H1 (cell line): ENCODE measurements around the gene DCAF4. TPM values are rescaled to one million over a fixed set of nuclear protein-coding genes. Genes with fewer than 3 reads are reported as not detected.

Experiments used
- CTCF ChIA-PET: fragments of 300-600 bp; sonication (Branson Sonifier 250); formaldehyde crosslinking; loops from one replicate; lab custom pipeline; 2021; ENCODE audit not compliant: partially characterized antibody; lab: Charles Lee
- POLR2A ChIA-PET: fragments of 300-600 bp; sonication (Branson Sonifier 250); formaldehyde crosslinking; loops from one replicate; lab custom pipeline; 2021; ENCODE audit warnings: inconsistent platforms; ENCODE audit not compliant: partially characterized antibody; lab: Charles Lee
- DNase-seq, 2 experiments: peaks; one replicate each; pipeline versions ENCODE4 v3.0.0 to v3.0.0-alpha.2; 2010 to 2022; ENCODE audit warnings: low spot score in 2 of 2, low read depth in 1 of 2, mixed read lengths in 1 of 2
- FAIRE-seq: peaks from 2 replicates; lab custom pipeline; 2011; peaks lifted over from hg19 to GRCh38; lab: Jason Lieb, UNC
- H2AFZ ChIP-seq: 2 replicates; pipeline ENCODE4 v1.8.1; 2012; ENCODE audit warnings: low read length, inconsistent platforms
- H2AK5ac ChIP-seq: 2 replicates; pipeline ENCODE4 v1.6.1; 2013; ENCODE audit warnings: low read depth, low read length
- H2BK120ac ChIP-seq: replicated peaks from 2 replicates; pipeline ENCODE3; 2013; ENCODE audit warnings: low read depth, low read length, inconsistent platforms
- H2BK12ac ChIP-seq: 2 replicates; pipeline ENCODE4 v1.6.1; 2013; ENCODE audit warnings: low read depth, low read length
- H2BK15ac ChIP-seq: 2 replicates; pipeline ENCODE4 v1.6.1; 2013; ENCODE audit warnings: low read length
- H2BK20ac ChIP-seq: 2 replicates; pipeline ENCODE4 v1.6.1; 2013; ENCODE audit warnings: low read length
- H2BK5ac ChIP-seq: 2 replicates; pipeline ENCODE4 v1.6.1; 2013; ENCODE audit warnings: low read depth, low read length
- H3K14ac ChIP-seq: 2 replicates; pipeline ENCODE4 v1.6.1; 2013; ENCODE audit warnings: inconsistent platforms; ENCODE audit not compliant: insufficient read length
- H3K18ac ChIP-seq: 2 replicates; pipeline ENCODE4 v1.6.1; 2013; ENCODE audit warnings: low read length; ENCODE audit errors: extremely low read depth
- H3K23ac ChIP-seq: 2 replicates; pipeline ENCODE4 v1.6.1; 2013; ENCODE audit warnings: inconsistent platforms; ENCODE audit not compliant: insufficient read length
- H3K23me2 ChIP-seq: 2 replicates; pipeline ENCODE4 v1.6.1; 2013; ENCODE audit warnings: low read depth, low read length
- H3K27ac ChIP-seq: 2 replicates; pipeline ENCODE4 v1.6.1; 2011; ENCODE audit warnings: low read depth, low read length, inconsistent platforms
- H3K27me3 ChIP-seq, 4 experiments: replicated peaks in 1 of 4; 1 replicate in 1 of 4; 2 replicates in 3 of 4; pipeline versions ENCODE4 v1.6.1 to v1.8.1; 2011 to 2013; ENCODE audit warnings: low read length in 3 of 4, mild to moderate bottlenecking in 3 of 4, inconsistent platforms in 2 of 4, mixed read lengths in 2 of 4, moderate library complexity in 1 of 4; ENCODE audit not compliant: control insufficient read depth in 3 of 4, insufficient read depth in 3 of 4; ENCODE audit errors: extremely low read depth in 1 of 4
- H3K36me3 ChIP-seq, 4 experiments: 2 replicates each; pipeline versions ENCODE4 v1.6.1 to v1.8.1; 2011 to 2013; ENCODE audit warnings: mild to moderate bottlenecking in 4 of 4, low read length in 3 of 4, moderate library complexity in 2 of 4, control low read depth in 1 of 4, inconsistent platforms in 1 of 4; ENCODE audit not compliant: insufficient read depth in 4 of 4, control insufficient read depth in 2 of 4
- H3K4ac ChIP-seq: replicated peaks from 2 replicates; pipeline ENCODE3; 2013; ENCODE audit warnings: low read length, low read depth, mixed read lengths, inconsistent platforms; ENCODE audit not compliant: insufficient read length
- H3K4me1 ChIP-seq, 4 experiments: replicated peaks in 1 of 4; 1 replicate in 1 of 4; 2 replicates in 3 of 4; pipeline versions ENCODE4 v1.6.1 to v1.8.1; 2011 to 2013; ENCODE audit warnings: low read length in 3 of 4, inconsistent platforms in 2 of 4, mixed read lengths in 1 of 4; ENCODE audit not compliant: insufficient read depth in 4 of 4, control insufficient read depth in 3 of 4
- H3K4me2 ChIP-seq, 2 experiments: 2 replicates each; pipeline versions ENCODE4 v1.6.1 to v1.8.1; 2011 to 2013; ENCODE audit warnings: low read depth in 2 of 2, low read length in 2 of 2, control low read depth in 1 of 2, inconsistent platforms in 1 of 2, mild to moderate bottlenecking in 1 of 2; ENCODE audit not compliant: insufficient read depth in 1 of 2
- H3K4me3 ChIP-seq, 4 experiments: fragments of 200-600, 300-600 bp in 1 of 4; sonication (generic), shearing (Covaris generic), sonication (Bioruptor Twin) in 1 of 4; 2 replicates each; pipeline versions ENCODE4 v1.5.1 to v1.8.1; 2011 to 2016; ENCODE audit warnings: low read length in 4 of 4, low read depth in 3 of 4, control low read depth in 2 of 4, inconsistent platforms in 2 of 4, mild to moderate bottlenecking in 2 of 4, mixed read lengths in 1 of 4, moderate library complexity in 1 of 4; ENCODE audit not compliant: insufficient read depth in 2 of 4; ENCODE audit errors: extremely low read depth in 1 of 4
- H3K56ac ChIP-seq: replicated peaks from 2 replicates; pipeline ENCODE3; 2013; ENCODE audit warnings: low read depth, mild to moderate bottlenecking, mixed read lengths, low read length, inconsistent platforms; ENCODE audit not compliant: insufficient read length
- H3K79me1 ChIP-seq: 2 replicates; pipeline ENCODE4 v1.6.1; 2013; ENCODE audit warnings: low read depth, low read length, control low read depth
- H3K79me2 ChIP-seq, 2 experiments: 2 replicates each; pipeline versions ENCODE4 v1.6.1 to v1.8.1; 2012 to 2013; ENCODE audit warnings: low read length in 2 of 2, mild to moderate bottlenecking in 2 of 2, inconsistent platforms in 1 of 2; ENCODE audit not compliant: insufficient read depth in 2 of 2, control insufficient read depth in 1 of 2
- H3K9ac ChIP-seq, 4 experiments: replicated peaks in 1 of 4; 1 replicate in 1 of 4; 2 replicates in 3 of 4; pipeline versions ENCODE4 v1.6.1 to v1.8.1; 2011 to 2013; ENCODE audit warnings: low read depth in 3 of 4, low read length in 3 of 4, control low read depth in 2 of 4, mild to moderate bottlenecking in 2 of 4, moderate library complexity in 2 of 4, inconsistent platforms in 1 of 4; ENCODE audit errors: extremely low read depth in 1 of 4
- H3K9me3 ChIP-seq, 2 experiments: 2 replicates each; pipeline versions ENCODE4 v1.6.1 to v1.8.1; 2012 to 2013; ENCODE audit warnings: mild to moderate bottlenecking in 2 of 2, moderate library complexity in 2 of 2, control low read depth in 1 of 2, inconsistent platforms in 1 of 2, low read depth in 1 of 2, low read length in 1 of 2, mixed read lengths in 1 of 2; ENCODE audit not compliant: insufficient read depth in 2 of 2
- H4K20me1 ChIP-seq, 2 experiments: replicated peaks in 1 of 2; 2 replicates each; pipeline versions ENCODE3 to v1.8.1; 2011 to 2013; ENCODE audit warnings: inconsistent platforms in 2 of 2, low read length in 2 of 2, mild to moderate bottlenecking in 1 of 2; ENCODE audit not compliant: insufficient read depth in 2 of 2, control insufficient read depth in 1 of 2
- H4K5ac ChIP-seq: 2 replicates; pipeline ENCODE4 v1.6.1; 2013; ENCODE audit warnings: low read length, low read depth, mixed read lengths, inconsistent platforms; ENCODE audit not compliant: insufficient read length
- H4K8ac ChIP-seq: 2 replicates; pipeline ENCODE4 v1.8.0; 2013; ENCODE audit warnings: mild to moderate bottlenecking, moderate library complexity, low read length, inconsistent platforms; ENCODE audit not compliant: insufficient read depth; ENCODE audit errors: extremely low read depth
- H4K91ac ChIP-seq: replicated peaks from 2 replicates; pipeline ENCODE3; 2013; ENCODE audit warnings: low read length, mixed read lengths, inconsistent platforms; ENCODE audit not compliant: insufficient read length
- BRCA1 ChIP-seq: IDR thresholded peaks from 2 replicates; pipeline ENCODE4 v1.6.1; 2012; ENCODE audit warnings: low read depth, low read length, improper control_type of control experiment
- JUN ChIP-seq: IDR thresholded peaks from 2 replicates; pipeline ENCODE4 v1.6.1; 2011; ENCODE audit warnings: low read depth, mild to moderate bottlenecking, improper control_type of control experiment, low read length
- POLR2A ChIP-seq, 2 experiments: IDR thresholded peaks; 1 replicate in 1 of 2; 2 replicates in 1 of 2; pipeline ENCODE4 v1.6.1; 2011; ENCODE audit warnings: low read depth in 2 of 2, low read length in 2 of 2, mild to moderate bottlenecking in 2 of 2; ENCODE audit errors: control extremely low read depth in 1 of 2
- RNF2 ChIP-seq: fragments of 200-900, 300-1000 bp; sonication (generic); IDR thresholded peaks from 2 replicates; pipeline ENCODE4 v1.7.1; 2016; ENCODE audit warnings: borderline replicate concordance, low read depth, mild to moderate bottlenecking, antibody characterized with exemption, low read length; ENCODE audit not compliant: poor library complexity, severe bottlenecking; ENCODE audit errors: missing control alignments
- SIX5 ChIP-seq: IDR thresholded peaks from 2 replicates; pipeline ENCODE4 v1.6.1; 2011; ENCODE audit warnings: mild to moderate bottlenecking, low read depth, low read length
- WGBS, 2 experiments: shearing (Covaris generic) in 1 of 2; methylation state at CpG; one replicate each; pipeline versions ENCODE4 v1.1.6 to v1.1.7; 2013 to 2015; ENCODE audit warnings: low lambda C conversion rate in 2 of 2, mixed read lengths in 2 of 2, inconsistent platforms in 1 of 2, low coverage in 1 of 2, missing lambda C conversion rate in 1 of 2; ENCODE audit not compliant: insufficient replicate concordance in 2 of 2, insufficient coverage in 1 of 2, insufficient read length in 1 of 2; ENCODE audit errors: extremely low coverage in 1 of 2, missing lambda C conversion rate in 1 of 2; 5-methylcytosine and 5-hydroxymethylcytosine counted together
- polyA plus RNA-seq, 7 experiments: library from polyadenylated mRNA; depleted of rRNA in 3 of 7; stranded (reverse) in 5 of 7; unstranded in 2 of 7; fragments of >200 nt in 5 of 7; fragments of 200-250 nt in 2 of 7; gene quantifications; 1 replicate in 5 of 7; 2 replicates in 1 of 7; 4 replicates in 1 of 7; pipeline versions ENCODE4 v1.2.1 to v1.2.3, GENCODE V29; 2011 to 2013; ENCODE audit warnings: missing spikeins in 2 of 7, mixed read lengths in 2 of 7
- total RNA-seq: library from RNA; stranded (reverse); fragmentation: NEBNext Ultra II Directional; extraction: Animal tissue kit (Norgen Biotek cat#: 25700); gene quantifications from 2 replicates; pipeline ENCODE4 v1.2.1, GENCODE V29; 2021
- TF ChIP-seq, protein P1 (sequence below): IDR thresholded peaks from 2 replicates; pipeline ENCODE4 v1.6.1; 2011; ENCODE audit warnings: low read length, improper control_type of control experiment
- TF ChIP-seq, protein P2 (sequence below), 3 experiments: IDR thresholded peaks; 1 replicate in 2 of 3; 2 replicates in 1 of 3; pipeline versions ENCODE4 v1.5.1 to v1.6.1; 2011; ENCODE audit warnings: low read length in 3 of 3, mild to moderate bottlenecking in 3 of 3, inconsistent platforms in 2 of 3, low read depth in 1 of 3, moderate library complexity in 1 of 3; ENCODE audit not compliant: insufficient read depth in 1 of 3; ENCODE audit errors: control extremely low read depth in 1 of 3

Gene DCAF4
- total and polyA plus RNA-seq, 2 of the 8 experiments (the other 6 are each of a cell fraction or from before 2014, with no cell fraction given) = 17.0 to 21.1 TPM

DNA sequence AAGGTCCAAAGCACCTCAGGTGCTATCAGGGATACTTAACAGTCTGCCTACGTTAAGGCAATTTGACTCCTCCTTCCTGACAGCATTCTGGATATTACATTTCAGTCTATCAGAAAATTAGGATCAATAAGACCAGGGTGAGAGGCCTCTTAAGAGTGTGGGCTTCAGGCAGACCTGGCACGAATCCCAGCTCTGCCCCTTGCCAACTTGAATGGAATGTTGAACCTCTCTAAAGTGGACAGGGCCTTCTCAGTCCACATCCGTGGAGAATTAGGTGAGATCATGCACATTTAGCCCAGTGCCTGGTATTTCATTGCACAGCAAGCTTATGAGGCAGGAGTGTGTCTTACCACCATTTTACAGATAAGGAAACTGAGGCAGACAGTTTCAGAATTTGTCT, 25.9 kb downstream of the DCAF4 start:
- Histone ChIP-seq H3K4ac (no peak overlapping the region), H4K20me1 (peaks cover 0 to 3% of the 10 kb centered on the region in 2 experiments), H3K14ac (no peak overlapping the region), H2BK5ac (no peak overlapping the region), H3K79me2 (no peaks in the 10 kb centered on the region), H2BK20ac (no peak overlapping the region), H3K36me3 (peaks cover 0 to 18% (median 3%) of the 10 kb centered on the region in 4 experiments; a peak in 4 of 8 replicates), H4K91ac (no peak overlapping the region), H2BK12ac (no peak overlapping the region), H3K18ac (no peak overlapping the region), H2AK5ac (no peak overlapping the region), H3K4me1 (no peaks in the 10 kb centered on the region), H3K4me2 (no peak overlapping the region), H3K23me2 (no peaks in the 10 kb centered on the region), H4K5ac (no peak overlapping the region), H3K23ac (no peak overlapping the region), H2BK120ac (no peak overlapping the region), H3K9me3 (no peaks in the 10 kb centered on the region), H4K8ac (no peak overlapping the region), H3K56ac (no peak overlapping the region), H2AFZ (no peak overlapping the region), H3K9ac (no peak overlapping the region), H3K4me3 (no peak overlapping the region), H3K27ac (no peak overlapping the region), H3K27me3 (no peaks in the 10 kb centered on the region), H3K79me1 (no peaks in the 10 kb centered on the region), H2BK15ac (no peak overlapping the region)
- TF ChIP-seq POLR2A (IDR thresholded peaks at IDR 0.05; ENCODE audit: control extremely low read depth in 1 of 2, low read depth in 2 of 2, low read length in 2 of 2) (no peak), BRCA1 (no peak), JUN (no peak), RNF2 (no peak), SIX5 (no peak)
- TF ChIP-seq, protein P1, sequence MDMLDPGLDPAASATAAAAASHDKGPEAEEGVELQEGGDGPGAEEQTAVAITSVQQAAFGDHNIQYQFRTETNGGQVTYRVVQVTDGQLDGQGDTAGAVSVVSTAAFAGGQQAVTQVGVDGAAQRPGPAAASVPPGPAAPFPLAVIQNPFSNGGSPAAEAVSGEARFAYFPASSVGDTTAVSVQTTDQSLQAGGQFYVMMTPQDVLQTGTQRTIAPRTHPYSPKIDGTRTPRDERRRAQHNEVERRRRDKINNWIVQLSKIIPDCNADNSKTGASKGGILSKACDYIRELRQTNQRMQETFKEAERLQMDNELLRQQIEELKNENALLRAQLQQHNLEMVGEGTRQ = no peak
- TF ChIP-seq, protein P2, sequence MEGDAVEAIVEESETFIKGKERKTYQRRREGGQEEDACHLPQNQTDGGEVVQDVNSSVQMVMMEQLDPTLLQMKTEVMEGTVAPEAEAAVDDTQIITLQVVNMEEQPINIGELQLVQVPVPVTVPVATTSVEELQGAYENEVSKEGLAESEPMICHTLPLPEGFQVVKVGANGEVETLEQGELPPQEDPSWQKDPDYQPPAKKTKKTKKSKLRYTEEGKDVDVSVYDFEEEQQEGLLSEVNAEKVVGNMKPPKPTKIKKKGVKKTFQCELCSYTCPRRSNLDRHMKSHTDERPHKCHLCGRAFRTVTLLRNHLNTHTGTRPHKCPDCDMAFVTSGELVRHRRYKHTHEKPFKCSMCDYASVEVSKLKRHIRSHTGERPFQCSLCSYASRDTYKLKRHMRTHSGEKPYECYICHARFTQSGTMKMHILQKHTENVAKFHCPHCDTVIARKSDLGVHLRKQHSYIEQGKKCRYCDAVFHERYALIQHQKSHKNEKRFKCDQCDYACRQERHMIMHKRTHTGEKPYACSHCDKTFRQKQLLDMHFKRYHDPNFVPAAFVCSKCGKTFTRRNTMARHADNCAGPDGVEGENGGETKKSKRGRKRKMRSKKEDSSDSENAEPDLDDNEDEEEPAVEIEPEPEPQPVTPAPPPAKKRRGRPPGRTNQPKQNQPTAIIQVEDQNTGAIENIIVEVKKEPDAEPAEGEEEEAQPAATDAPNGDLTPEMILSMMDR (IDR thresholded peaks at IDR 0.05; ENCODE audit: control extremely low read depth in 1 of 3, insufficient read depth in 1 of 3, low read depth in 1 of 3, low read length in 3 of 3) = no peak
- ChIA-PET POLR2A (interaction anchor here (0.6 to 1.0 kb wide), 2 partner anchors 10 to 15 kb away, joined by 3 read pairs; no protein-coding TSS in a partner anchor), CTCF (interaction anchor here (0.6 to 6.7 kb wide), 4 partner anchors 23 to 436 kb away, joined by 3 to 107 read pairs (median 4); no protein-coding TSS in a partner anchor)
- WGBS, 2 experiments = 94% methylated on average over 3 of the region's 3 CpGs; no CpG with 5 or more reads in 1 of the 2 experiments
- DNase-seq (no peak), FAIRE-seq (no peak)
